CD8-positive, alpha-beta memory T cell (primary cell): Measurements from ENCODE around the gene GREB1L. TPM values are rescaled to one million over a fixed set of nuclear protein-coding genes. Genes with fewer than 3 reads are reported as not detected.

ENCODE experiments used
- CTCF ChIA-PET: fragments of 350-600 bp; sonication (Branson Sonifier 250); formaldehyde crosslinking; loops from one replicate; lab custom pipeline; 2021; ENCODE audit warnings: antibody characterized with exemption; lab: Charles Lee
- POLR2A ChIA-PET: fragments of 350-600 bp; sonication (Branson Sonifier 250); formaldehyde crosslinking; loops from one replicate; lab custom pipeline; 2021; ENCODE audit warnings: antibody characterized with exemption; lab: Charles Lee
- DNase-seq, 5 donors: peaks; one replicate each; pipeline versions ENCODE4 v3.0.0 to v3.0.0-alpha.2; 2020 to 2022; ENCODE audit warnings: mixed read lengths in 1 of 5
- H3K27ac ChIP-seq: one replicate; pipeline ENCODE4 v1.7.0; 2013; ENCODE audit warnings: low read depth, mild to moderate bottlenecking, low read length, moderate library complexity
- H3K27me3 ChIP-seq: 2 replicates; pipeline ENCODE4 v1.7.0; 2013; ENCODE audit warnings: low read length, mild to moderate bottlenecking; ENCODE audit not compliant: insufficient read depth, poor library complexity, severe bottlenecking
- H3K36me3 ChIP-seq: 2 replicates; pipeline ENCODE4 v1.7.0; 2013; ENCODE audit warnings: mild to moderate bottlenecking, low read length, moderate library complexity; ENCODE audit not compliant: insufficient read depth
- H3K4me1 ChIP-seq: 2 replicates; pipeline ENCODE4 v1.7.0; 2013; ENCODE audit warnings: mild to moderate bottlenecking, low read length, moderate library complexity; ENCODE audit not compliant: insufficient read depth
- H3K4me3 ChIP-seq: 2 replicates; pipeline ENCODE4 v1.7.0; 2013; ENCODE audit warnings: mild to moderate bottlenecking, low read length
- H3K9me3 ChIP-seq: 2 replicates; pipeline ENCODE4 v1.7.0; 2013; ENCODE audit warnings: mild to moderate bottlenecking, low read length
- H3K27ac Mint-ChIP-seq, 8 donors: one replicate each; pipeline ENCODE4 v1.8.0; 2020 to 2021; ENCODE audit warnings: mixed read lengths in 8 of 8, mild to moderate bottlenecking in 6 of 8, inconsistent platforms in 3 of 8, moderate library complexity in 3 of 8
- H3K27me3 Mint-ChIP-seq, 2 donors: one replicate each; pipeline ENCODE4 v1.8.0; 2020 to 2021; ENCODE audit warnings: mixed read lengths in 2 of 2, mild to moderate bottlenecking in 1 of 2, moderate library complexity in 1 of 2
- H3K36me3 Mint-ChIP-seq, 3 donors: one replicate each; pipeline ENCODE4 v1.8.0; 2020 to 2021; ENCODE audit warnings: mixed read lengths in 3 of 3, inconsistent platforms in 1 of 3, mild to moderate bottlenecking in 1 of 3
- H3K4me1 Mint-ChIP-seq, 3 donors: one replicate each; pipeline ENCODE4 v1.8.0; 2020 to 2021; ENCODE audit warnings: mixed read lengths in 3 of 3, inconsistent platforms in 1 of 3, mild to moderate bottlenecking in 1 of 3
- H3K4me3 Mint-ChIP-seq, 7 donors: one replicate each; pipeline ENCODE4 v1.8.0; 2020 to 2021; ENCODE audit warnings: mixed read lengths in 7 of 7, mild to moderate bottlenecking in 6 of 7, moderate library complexity in 4 of 7, inconsistent platforms in 2 of 7
- H3K9me3 Mint-ChIP-seq, 5 donors: one replicate each; pipeline ENCODE4 v1.8.0; 2020 to 2022; ENCODE audit warnings: mixed read lengths in 5 of 5, mild to moderate bottlenecking in 3 of 5, moderate library complexity in 2 of 5, inconsistent platforms in 1 of 5
- polyA plus RNA-seq: library from polyadenylated mRNA; unstranded; fragments of 300-500 nt; fragmentation: Illumina TruSeq; gene quantifications from one replicate; pipeline ENCODE4 v1.2.3, GENCODE V29; 2021
- total RNA-seq, 2 experiments: library from RNA; stranded (reverse); gene quantifications; one replicate each; pipeline ENCODE4 v1.2.3, GENCODE V29; 2021

Gene GREB1L
- total and polyA plus RNA-seq, 3 experiments from 2014 or later, result 0.13 TPM; not detected in 2

- no peak for DNase-seq
- Histone ChIP-seq H3K4me1 (no peaks in the 10 kb centered on the region), H3K36me3 (no peaks in the 10 kb centered on the region), H3K27me3 (no peaks in the 10 kb centered on the region), H3K4me3 (no peak overlapping the region), H3K9me3 (no peaks in the 10 kb centered on the region), H3K27ac (no peak overlapping the region)
- peaks cover 0 to 1% (median 0%) of the 10 kb centered on the region in 5 donors for H3K9me3 Mint-ChIP-seq
- no peaks in the 10 kb centered on the region for H3K36me3 Mint-ChIP-seq
- no peak overlapping the region for H3K4me3 Mint-ChIP-seq
- no peak overlapping the region for H3K27ac Mint-ChIP-seq
- ChIA-PET CTCF (no interaction called here), POLR2A (no interaction called here)
- peaks cover 11 to 34% of the 10 kb centered on the region in 2 donors for H3K27me3 Mint-ChIP-seq
- H3K4me1 Mint-ChIP-seq, result no peaks in the 10 kb centered on the region
These were observed 219.4 kb downstream of the GREB1L start for GRCh38 chr18:21461460-21461859.

GRCh38 chr18:21463718-21464117, 221.7 kb downstream of the GREB1L start:
- H3K4me1 Mint-ChIP-seq, result no peaks in the 10 kb centered on the region
- Histone ChIP-seq H3K36me3 (no peaks in the 10 kb centered on the region), H3K4me3 (no peak overlapping the region), H3K9me3 (no peaks in the 10 kb centered on the region), H3K27ac (no peak overlapping the region), H3K4me1 (no peaks in the 10 kb centered on the region), H3K27me3 (no peaks in the 10 kb centered on the region)
- POLR2A ChIA-PET, result no interaction called here
- peaks cover 0 to 1% (median 0%) of the 10 kb centered on the region in 5 donors for H3K9me3 Mint-ChIP-seq
- peaks cover 11 to 44% of the 10 kb centered on the region in 2 donors for H3K27me3 Mint-ChIP-seq
- H3K4me3 Mint-ChIP-seq, result no peak overlapping the region
- DNase-seq, result no peak
- CTCF ChIA-PET, result no interaction called here
- H3K36me3 Mint-ChIP-seq, result no peaks in the 10 kb centered on the region
- no peak overlapping the region for H3K27ac Mint-ChIP-seq

GRCh38 chr18:21468514-21469164, 226.6 kb downstream of the GREB1L start:
- H3K27me3 Mint-ChIP-seq, result peaks cover 9 to 31% of the 10 kb centered on the region in 2 donors
- no peaks in the 10 kb centered on the region for H3K36me3 Mint-ChIP-seq
- Histone ChIP-seq H3K27ac (no peak overlapping the region), H3K9me3 (no peaks in the 10 kb centered on the region), H3K36me3 (no peaks in the 10 kb centered on the region), H3K4me1 (no peaks in the 10 kb centered on the region), H3K27me3 (no peaks in the 10 kb centered on the region), H3K4me3 (no peak overlapping the region)
- no peaks in the 10 kb centered on the region for H3K4me1 Mint-ChIP-seq
- POLR2A ChIA-PET, result no interaction called here
- no peak overlapping the region for H3K4me3 Mint-ChIP-seq
- CTCF ChIA-PET, result no interaction called here
- no peak overlapping the region for H3K27ac Mint-ChIP-seq
- no peak for DNase-seq
- no peaks in the 10 kb centered on the region for H3K9me3 Mint-ChIP-seq

- H3K36me3 Mint-ChIP-seq, result no peaks in the 10 kb centered on the region
- ChIA-PET POLR2A (no interaction called here), CTCF (no interaction called here)
- no peak overlapping the region for H3K4me3 ChIP-seq
- no peaks in the 10 kb centered on the region for H3K36me3 ChIP-seq
- no peak overlapping the region for H3K27ac ChIP-seq
- DNase-seq, result no peak
- H3K4me3 Mint-ChIP-seq, result no peak overlapping the region
- H3K4me1 Mint-ChIP-seq, result no peaks in the 10 kb centered on the region
- H3K27me3 Mint-ChIP-seq, result peaks cover 12 to 34% of the 10 kb centered on the region in 2 donors
- no peaks in the 10 kb centered on the region for H3K4me1 ChIP-seq
- no peaks in the 10 kb centered on the region for H3K9me3 ChIP-seq
- H3K27ac Mint-ChIP-seq, result no peak overlapping the region
- no peaks in the 10 kb centered on the region for H3K27me3 ChIP-seq
- no peaks in the 10 kb centered on the region for H3K9me3 Mint-ChIP-seq
These were observed 230.7 kb downstream of the GREB1L start for GRCh38 chr18:21472741-21473140.

- Histone ChIP-seq H3K36me3 (no peaks in the 10 kb centered on the region), H3K4me3 (no peak overlapping the region), H3K4me1 (no peaks in the 10 kb centered on the region), H3K27me3 (no peaks in the 10 kb centered on the region), H3K9me3 (no peaks in the 10 kb centered on the region), H3K27ac (no peak overlapping the region)
- ChIA-PET CTCF (no interaction called here), POLR2A (no interaction called here)
- no peak overlapping the region for H3K4me3 Mint-ChIP-seq
- H3K27me3 Mint-ChIP-seq, result peaks cover 11 to 37% of the 10 kb centered on the region in 2 donors
- no peaks in the 10 kb centered on the region for H3K9me3 Mint-ChIP-seq
- no peaks in the 10 kb centered on the region for H3K36me3 Mint-ChIP-seq
- no peak for DNase-seq
- H3K27ac Mint-ChIP-seq, result no peak overlapping the region
- H3K4me1 Mint-ChIP-seq, result no peaks in the 10 kb centered on the region
These were observed 232.6 kb downstream of the GREB1L start for GRCh38 chr18:21474621-21475020.

- H3K27me3 Mint-ChIP-seq, result peaks cover 6 to 36% of the 10 kb centered on the region in 2 donors
- CTCF ChIA-PET, result no interaction called here
- Histone ChIP-seq H3K27ac (no peak overlapping the region), H3K4me3 (no peak overlapping the region), H3K36me3 (no peaks in the 10 kb centered on the region), H3K4me1 (no peaks in the 10 kb centered on the region), H3K9me3 (no peaks in the 10 kb centered on the region), H3K27me3 (no peaks in the 10 kb centered on the region)
- no peaks in the 10 kb centered on the region for H3K36me3 Mint-ChIP-seq
- no peaks in the 10 kb centered on the region for H3K4me1 Mint-ChIP-seq
- no peak overlapping the region for H3K4me3 Mint-ChIP-seq
- POLR2A ChIA-PET, result no interaction called here
- DNase-seq, result no peak
- no peak overlapping the region for H3K27ac Mint-ChIP-seq
- no peaks in the 10 kb centered on the region for H3K9me3 Mint-ChIP-seq
These were observed 237.7 kb downstream of the GREB1L start for GRCh38 chr18:21479721-21480120.

- POLR2A ChIA-PET, result no interaction called here
These were observed 239.7 kb downstream of the GREB1L start for GRCh38 chr18:21481739-21482138.

GRCh38 chr18:21483051-21483450, 241.0 kb downstream of the GREB1L start:
- H3K27me3 Mint-ChIP-seq, result peaks cover 4 to 42% of the 10 kb centered on the region in 2 donors
- no peak overlapping the region for H3K4me3 ChIP-seq
- H3K36me3 Mint-ChIP-seq, result no peaks in the 10 kb centered on the region
- H3K27ac ChIP-seq, result no peak overlapping the region
- no peak overlapping the region for H3K4me3 Mint-ChIP-seq
- CTCF ChIA-PET, result no interaction called here
- no peaks in the 10 kb centered on the region for H3K9me3 ChIP-seq
- DNase-seq, result no peak
- no peaks in the 10 kb centered on the region for H3K36me3 ChIP-seq
- no peaks in the 10 kb centered on the region for H3K4me1 ChIP-seq
- H3K27ac Mint-ChIP-seq, result no peak overlapping the region
- H3K9me3 Mint-ChIP-seq, result no peaks in the 10 kb centered on the region
- no peaks in the 10 kb centered on the region for H3K27me3 ChIP-seq
- H3K4me1 Mint-ChIP-seq, result no peaks in the 10 kb centered on the region
- POLR2A ChIA-PET, result no interaction called here

More at GRCh38 chr18:21481739-21482138, 239.7 kb downstream of the GREB1L start:
- Histone ChIP-seq H3K4me3 (no peak overlapping the region), H3K27me3 (no peaks in the 10 kb centered on the region), H3K27ac (no peak overlapping the region), H3K9me3 (no peaks in the 10 kb centered on the region), H3K36me3 (no peaks in the 10 kb centered on the region), H3K4me1 (no peaks in the 10 kb centered on the region)
- CTCF ChIA-PET, result no interaction called here
- H3K4me3 Mint-ChIP-seq, result no peak overlapping the region
- H3K27me3 Mint-ChIP-seq, result peaks cover 4 to 41% of the 10 kb centered on the region in 2 donors
- DNase-seq, result no peak
- no peaks in the 10 kb centered on the region for H3K36me3 Mint-ChIP-seq
- no peaks in the 10 kb centered on the region for H3K9me3 Mint-ChIP-seq
- no peaks in the 10 kb centered on the region for H3K4me1 Mint-ChIP-seq
- no peak overlapping the region for H3K27ac Mint-ChIP-seq
